HG02759 (cell line): ENCODE results near the gene CARD10.

Source experiments
- ATAC-seq: cut with Tn5 transposase; IDR thresholded peaks from one replicate; pipeline ENCODE4 v1.9.1; 2021; ENCODE audit warnings: mild to moderate bottlenecking, moderate library complexity; ENCODE audit not compliant: unreplicated experiment

Gene CARD10

DNA sequence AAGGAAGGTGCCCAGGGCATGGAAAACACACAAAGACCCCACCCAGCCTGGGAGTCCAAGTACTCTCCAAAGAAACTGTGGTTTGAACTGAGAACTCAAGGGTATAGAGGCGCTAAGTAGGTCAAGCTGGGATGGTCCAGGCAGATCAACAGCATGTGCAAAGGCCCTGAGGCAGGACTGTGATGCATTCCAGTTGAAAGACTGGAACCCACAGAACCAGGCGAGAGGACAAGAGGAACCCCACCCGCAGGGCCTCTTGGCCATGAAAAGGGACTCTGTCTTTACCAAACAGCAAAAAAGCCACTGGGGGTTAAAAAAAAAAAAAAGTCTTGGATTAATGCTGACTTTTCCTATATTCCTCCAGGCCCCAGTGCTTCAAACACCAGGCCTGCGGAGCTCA, 14.3 kb downstream of the CARD10 start:
- ATAC-seq, result no peak

DNA sequence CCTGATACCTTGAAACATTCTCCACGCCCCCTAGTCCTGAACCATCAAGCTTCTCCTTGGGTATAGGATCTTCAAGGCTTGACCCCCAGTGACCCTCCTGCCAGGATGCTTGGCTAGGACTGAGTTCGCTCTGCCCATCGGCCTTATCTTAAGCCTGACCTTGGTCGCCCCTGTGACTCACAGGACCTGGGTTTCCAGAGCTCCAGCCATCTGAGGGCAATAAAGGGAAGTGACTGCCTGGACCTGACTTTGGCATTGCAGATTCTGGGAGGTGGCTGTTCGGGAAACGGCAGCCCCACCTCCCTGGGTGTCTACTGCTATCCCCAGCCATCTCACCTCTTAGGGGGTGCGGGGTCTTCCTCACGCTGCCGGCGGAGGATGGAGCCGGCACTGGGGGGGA, 15.4 kb downstream of the CARD10 start:
- no peak for ATAC-seq

DNA sequence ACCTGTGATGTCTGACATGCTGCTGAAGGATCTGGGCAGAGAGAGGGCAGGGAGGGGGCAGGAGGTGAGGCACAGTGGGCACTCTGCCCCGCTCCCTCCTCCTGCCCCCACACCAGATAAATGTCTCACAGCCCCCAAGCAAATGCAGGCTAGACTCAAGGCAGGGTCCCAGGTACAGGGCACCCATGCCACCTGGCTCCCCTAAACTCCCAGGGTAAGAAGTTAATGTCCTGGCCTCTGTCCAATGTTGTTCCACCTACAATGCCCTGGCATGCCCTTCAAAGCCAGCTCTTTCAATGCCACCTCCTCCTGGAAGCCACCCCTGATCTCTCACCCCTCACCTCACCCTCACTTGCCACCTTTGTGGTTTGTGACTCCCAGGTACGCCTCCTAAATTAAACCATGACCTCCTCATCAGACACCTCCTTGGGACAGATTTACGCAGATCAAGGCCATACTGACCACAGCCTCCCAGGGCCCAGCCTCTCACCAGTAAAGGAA, 16.0 kb downstream of the CARD10 start:
- no peak for ATAC-seq

DNA sequence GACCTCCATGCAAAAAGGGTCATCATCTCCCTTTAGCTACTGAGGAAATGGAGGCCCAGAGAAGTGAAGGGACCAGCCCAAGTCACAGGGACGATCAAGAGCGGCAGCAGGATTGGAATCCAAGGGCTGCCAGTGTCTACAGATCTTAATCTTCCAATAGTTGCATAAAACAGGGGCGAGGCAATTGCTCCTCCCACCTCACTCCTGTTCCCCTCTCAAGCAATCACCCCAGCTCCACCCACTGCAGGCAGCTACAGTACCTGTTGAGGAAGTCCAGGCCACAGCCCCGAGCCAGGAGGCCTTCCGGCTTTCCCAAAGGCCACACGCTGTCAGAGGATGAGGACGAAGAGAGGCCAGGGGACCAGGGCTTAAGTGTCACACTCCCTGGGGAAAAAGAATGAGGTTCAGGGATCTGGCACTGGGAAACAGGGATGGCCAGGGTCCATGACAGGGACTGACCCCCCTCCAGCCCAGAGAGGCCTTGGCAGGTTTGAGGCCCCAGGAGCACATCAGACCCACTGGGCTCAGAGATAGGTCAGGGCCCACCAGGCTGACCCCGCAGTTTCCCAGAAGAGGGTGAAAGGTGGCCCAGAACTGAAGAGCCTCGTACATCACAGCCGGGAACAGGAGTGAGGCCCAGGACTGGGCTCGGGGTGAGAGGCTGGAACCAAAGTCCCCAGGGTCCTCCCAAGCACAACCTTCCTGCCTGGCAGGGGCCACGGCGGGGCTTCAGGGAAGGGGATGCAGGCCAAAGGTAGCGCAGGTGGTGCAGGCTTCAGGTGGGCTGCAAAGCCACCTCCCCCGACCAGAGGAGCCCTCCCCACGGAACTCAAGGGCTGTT, 16.7 kb downstream of the CARD10 start:
- no peak for ATAC-seq

DNA sequence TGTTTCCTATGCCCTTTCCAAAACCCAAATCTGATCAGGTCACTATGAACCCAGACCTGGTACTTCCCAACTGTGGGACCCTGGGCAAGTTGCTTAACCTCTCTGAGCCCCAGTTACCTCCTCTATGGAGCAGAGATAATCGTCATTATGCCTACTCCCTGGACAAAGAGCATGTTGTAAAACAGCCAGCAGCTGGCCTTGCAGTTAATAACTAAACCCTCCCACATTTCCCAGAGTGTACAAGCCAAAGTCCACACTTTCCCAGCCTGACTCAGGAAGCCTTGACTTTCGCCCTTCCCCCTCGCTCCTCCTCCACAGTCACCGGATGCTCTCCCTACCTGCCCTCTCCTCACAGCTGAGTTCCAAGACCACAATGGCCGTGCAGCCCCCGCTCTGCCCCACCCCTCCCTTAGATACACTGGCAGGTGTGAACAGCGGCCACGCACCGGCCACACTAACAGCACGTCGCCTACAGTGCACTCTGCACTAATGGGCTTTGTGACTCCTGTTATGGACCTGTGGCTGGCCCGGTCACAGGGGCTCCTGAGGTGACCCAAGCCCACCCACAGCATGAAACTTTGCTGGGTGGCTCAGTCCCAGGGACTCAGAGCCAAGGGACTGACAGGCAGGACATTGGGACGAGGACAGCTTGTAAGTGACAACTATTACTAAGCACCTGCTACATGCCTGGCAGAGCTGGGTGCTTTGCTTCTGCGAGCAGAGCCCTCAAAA, 17.4 kb downstream of the CARD10 start:
- no peak for ATAC-seq

DNA sequence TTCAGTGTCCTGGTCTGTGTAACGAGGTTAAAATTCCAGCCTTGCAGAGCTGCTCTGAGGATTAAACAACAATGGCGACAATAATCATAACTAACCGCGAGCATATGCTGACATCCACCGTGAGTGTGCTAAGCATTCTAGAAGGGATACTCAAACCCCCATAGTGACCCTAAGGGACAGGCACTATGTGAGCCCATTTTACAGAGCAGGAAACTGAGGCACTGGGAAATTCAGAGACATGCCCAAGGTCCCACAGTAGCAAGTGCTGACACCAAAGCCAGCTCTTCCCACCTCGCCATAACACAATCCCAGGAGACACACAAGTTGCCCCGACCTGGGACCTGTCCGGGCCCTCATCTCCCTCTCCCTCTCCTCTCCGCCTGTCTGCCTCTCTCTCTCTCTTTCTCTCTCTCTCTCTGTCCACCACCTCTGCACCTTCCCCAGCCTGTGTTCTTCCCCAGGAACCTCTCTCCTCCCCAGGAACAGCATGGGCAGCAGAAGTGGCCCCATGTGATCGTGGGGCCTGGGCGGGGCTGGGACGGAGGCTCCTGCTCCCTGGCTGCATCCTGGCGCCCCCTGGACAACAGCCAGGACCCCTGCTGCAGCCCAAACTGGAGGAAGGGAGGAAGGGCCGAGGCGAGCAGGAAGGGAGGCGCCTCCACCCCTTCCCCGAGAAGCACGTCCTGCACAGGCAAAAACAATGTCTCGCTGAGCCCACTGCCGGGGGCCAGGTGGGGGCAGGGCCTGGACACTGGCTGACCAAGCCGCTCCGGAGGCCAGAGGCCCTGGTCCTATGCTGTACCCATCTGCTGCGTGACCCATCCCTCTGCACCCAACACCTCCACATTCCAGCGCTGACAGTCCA, 18.2 kb downstream of the CARD10 start:
- no peak for ATAC-seq

DNA sequence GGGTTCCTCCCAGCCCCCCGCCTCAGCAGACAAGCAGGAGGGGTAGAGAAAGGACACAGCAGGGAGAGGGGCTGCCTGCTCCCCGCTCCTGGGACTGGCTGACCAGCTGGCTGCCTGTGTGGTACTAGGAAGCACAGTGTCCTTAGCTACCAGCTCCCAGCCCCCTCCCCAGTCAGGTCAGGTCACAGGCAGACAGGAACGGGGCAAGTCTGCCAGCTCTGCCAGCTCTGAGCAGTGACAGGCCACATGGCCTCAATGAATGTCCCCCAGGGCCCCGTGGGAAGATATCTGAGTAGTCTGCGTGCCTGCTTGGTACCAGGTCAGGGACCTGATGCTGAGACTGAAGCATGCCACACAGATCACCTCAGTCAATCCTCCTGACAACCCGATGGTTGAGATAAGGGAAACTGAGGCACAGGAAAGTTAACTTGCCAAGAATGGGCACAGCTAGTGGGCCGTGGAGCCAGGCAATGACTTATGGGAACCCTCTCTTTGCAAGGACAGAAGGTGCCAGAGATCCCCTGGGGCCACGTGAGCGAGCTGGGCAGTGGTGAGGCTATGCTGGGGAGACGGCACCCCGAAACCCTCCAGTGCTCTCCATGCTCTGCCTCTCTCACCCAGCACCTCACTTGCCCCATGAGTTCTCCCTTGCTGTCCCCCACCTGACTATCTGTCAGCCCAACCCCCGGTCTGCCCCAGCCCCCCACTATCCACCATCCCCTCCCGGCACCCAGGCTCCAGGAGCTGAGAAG, 19.2 kb downstream of the CARD10 start:
- no peak for ATAC-seq

DNA sequence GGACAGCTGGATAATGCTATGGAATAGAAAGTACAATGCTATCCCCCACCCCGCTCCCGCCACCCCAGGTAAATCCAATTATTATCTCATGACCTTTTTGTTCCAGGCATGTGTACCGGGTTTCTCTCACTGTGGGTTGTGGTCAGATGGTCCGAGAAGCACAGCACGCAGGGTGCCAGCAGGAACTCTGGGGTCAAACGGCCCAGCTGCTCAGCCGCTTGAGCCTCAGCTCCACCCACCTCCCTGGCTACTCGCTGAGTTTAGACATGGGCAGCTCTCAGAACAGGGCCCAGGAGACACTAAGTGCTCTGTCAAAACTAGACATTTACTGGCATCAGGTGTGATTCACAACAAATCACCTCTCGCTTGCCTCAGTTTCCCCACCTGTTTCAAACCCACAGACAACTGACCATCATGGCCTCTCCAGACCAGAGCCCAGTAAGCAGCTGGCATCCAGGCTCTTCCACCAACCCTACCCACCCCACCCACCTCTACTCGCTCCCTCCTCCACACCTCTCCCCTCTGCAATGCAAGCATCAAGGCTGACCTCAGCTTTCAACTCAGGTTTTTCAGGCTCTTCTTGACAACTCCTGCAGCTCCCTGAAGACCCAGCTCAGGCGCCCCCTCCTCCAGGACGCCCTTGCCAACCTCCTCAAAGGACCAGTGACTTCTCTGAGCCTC, 20.0 kb downstream of the CARD10 start:
- ATAC-seq, result no peak

DNA sequence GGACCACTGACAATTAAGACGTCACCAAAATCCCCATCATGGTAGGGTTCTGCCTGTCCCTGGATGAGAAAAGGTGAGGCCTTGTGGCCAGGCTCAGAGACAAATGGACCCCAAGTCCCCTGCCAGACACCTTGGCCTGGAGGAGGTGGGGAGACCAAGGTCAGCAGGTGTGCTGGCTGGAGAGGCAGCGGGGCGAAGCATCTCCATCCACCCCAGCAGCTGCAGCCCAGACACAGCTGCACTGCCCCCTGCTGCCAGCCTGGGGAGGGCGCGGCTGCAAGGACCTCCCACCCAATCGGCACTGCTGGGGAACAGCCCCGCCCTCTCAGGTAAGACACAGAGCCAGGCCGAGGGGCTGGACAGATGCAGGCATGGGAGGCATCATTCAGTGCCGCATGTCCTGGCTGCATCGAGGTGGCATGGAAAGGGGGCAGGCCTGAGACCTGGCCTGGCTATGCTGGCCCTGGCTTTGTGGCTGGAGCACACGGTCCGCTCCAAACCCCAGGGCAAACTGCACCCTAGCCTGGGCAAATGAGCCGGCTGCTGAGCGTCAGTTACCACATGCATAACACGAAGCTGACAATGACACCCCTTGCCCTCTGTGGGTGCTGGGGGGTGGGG, 20.8 kb downstream of the CARD10 start:
- ATAC-seq, result no peak

DNA sequence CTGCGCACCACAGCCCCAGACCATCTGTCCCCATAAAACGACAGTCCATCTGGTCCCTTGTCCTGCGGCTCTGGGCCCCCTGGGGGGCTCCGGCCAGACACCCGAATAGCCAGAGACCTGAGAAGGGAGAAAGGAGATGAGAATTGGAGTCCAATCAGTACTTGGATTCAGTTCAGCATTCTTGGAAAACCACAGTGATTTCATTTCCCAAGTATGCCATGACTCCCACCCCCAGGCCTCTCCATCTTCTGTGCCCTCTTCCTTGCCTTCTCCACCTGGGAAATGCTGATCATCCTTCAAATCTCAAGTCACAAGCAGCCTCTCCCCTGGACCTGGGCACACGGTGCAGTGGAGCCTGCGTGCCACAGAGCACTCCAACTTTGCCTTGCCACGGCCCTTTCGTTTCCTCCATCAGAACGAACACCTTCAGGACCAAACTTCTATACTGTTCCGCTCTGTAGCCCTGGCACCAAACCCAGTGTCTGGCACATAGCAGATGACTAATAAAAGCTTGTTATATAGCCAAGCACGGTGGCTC, 22.1 kb downstream of the CARD10 start:
- ATAC-seq, result no peak

DNA sequence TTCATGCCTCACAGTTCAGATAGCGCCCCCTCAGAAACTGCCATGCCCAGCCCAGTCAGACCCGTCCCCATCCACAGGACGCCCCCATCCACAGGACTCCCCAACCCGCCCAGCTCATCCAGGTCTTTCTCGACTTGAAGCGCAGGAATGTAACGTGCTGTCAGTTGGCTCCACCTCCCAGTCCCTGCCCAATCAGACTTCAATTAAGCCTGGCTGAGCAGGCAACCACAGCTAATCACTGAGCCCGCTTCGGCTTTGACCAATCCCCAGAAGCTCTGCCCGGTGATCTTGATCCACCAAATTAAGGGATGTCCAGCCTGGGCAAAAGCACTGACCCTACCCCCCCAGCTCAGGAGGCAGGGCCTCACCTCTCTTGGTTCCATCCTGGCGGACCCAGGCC, 22.6 kb downstream of the CARD10 start:
- no peak for ATAC-seq

DNA sequence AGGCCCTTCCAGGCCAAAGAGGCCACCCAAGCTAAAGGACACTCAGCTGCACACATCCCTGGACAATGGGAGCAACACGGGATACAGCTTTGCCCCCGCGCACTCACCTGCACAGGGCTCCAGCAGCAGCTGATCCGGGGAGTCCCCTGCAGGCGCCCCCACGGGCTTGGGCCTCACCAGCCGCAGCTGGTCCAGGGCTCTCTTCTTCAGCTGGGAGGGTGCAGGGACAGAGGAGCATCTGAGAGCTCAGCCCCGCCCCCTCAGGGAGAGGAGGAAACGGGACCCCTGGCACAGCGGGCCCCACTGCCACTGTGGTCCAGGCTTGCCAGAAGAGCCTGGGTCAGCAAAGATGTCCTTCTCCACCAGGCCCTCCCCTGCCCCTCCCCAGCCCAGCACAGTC, 25.2 kb downstream of the CARD10 start:
- ATAC-seq, result no peak

DNA sequence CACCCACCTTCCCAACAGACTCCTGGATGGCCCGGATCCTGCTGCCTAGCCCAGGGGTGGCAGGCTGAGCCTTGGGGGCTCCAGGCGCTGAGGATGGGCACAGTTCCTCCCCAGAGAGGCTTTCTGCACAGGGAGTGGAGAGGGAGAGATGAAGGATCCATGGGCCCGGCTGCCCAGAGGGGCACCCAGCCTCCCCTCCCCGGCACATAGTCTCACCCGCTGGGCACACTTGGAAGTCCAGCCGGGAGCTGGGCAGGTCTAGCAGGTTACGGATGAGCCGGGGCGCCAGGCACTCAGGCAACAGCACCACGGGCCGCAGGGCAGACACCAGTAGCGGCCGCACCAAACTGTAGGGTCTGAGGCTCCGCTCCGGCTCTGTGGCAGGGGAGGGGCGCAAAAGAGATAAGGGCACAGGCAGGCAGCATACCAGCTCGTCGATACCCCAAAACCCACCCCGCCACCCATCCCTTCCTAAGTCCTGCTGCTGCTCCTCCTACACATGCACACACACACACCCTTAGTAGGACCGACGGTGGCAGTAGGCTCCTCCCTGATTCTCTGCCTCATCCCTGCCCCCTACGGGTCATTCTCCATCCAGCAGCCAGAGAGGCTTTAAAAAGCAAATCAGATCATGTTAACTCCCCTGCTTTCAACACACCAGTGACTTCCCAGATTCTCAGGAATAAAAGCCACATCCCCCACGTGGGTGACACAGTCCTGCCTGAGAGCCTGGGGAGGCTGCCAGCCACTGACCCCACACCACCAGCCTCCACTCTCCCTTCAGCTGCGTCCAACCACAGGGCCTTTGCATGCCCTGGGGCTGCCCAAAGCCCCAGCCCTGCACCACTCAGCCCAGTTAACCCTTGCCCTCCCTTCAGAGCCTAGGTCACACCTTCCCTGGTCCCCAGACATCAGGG, 26.5 kb downstream of the CARD10 start:
- ATAC-seq, result no peak

DNA sequence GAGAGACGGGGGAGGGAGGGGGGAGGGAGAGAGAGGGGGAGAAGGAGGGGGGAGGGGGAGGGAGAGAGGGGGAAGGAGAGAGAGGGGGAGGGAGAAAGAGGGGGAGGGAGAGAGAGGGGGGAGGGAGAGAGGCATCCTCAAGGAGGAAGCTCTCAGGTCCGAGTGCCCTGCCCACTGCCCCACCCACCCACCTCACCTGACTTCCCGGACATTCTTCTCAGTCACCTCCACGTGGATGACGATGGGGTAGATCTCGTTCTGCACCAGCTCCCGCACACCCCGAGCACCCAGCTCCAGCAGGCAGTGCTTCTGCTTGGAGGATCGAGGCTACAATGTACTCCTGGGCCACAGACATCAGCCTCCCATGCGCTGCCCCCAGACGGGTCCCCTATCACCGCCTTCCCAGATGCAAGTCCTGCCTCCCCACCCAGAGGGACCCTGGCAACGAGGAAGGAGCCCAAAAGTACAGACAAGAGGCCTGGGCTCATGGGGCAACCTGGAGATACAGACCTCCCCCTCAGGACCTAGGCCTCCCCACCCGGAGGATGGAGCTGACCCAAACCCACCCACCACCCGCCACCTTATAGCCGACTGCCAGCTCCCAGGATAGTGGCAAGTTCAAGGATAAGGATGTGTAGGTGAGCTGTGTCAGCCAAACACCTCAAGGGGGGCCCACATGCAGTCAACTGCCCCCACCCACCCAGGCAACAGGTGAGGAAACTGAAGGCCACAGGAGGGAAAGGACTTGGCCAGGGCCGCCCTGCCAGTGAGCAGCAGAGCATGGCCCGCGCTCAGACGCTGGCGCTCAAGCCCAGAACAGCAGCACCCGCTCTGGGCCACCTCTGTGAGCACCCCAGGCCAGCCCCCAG, 27.4 kb downstream of the CARD10 start:
- no peak for ATAC-seq

DNA sequence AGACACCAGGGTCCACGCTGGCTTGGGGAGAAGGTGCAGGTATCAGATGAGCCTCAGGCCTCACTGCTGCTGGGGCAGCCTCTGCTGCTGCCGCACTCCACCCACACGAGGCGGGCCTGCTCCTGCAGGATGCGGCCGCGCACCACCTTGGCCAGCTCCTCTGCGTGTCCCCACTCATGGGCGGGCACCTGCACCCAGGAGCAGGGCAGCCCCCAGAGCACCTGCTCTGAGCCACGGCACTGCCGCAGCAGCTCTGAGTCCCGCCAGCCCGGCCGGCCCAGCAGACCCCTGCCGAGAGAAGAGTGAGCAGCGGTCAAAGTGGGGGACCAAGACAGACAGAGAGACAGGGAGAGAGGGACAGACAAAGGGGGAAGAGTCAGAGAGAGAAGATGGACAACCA, 28.1 kb downstream of the CARD10 start:
- ATAC-seq, result no peak

DNA sequence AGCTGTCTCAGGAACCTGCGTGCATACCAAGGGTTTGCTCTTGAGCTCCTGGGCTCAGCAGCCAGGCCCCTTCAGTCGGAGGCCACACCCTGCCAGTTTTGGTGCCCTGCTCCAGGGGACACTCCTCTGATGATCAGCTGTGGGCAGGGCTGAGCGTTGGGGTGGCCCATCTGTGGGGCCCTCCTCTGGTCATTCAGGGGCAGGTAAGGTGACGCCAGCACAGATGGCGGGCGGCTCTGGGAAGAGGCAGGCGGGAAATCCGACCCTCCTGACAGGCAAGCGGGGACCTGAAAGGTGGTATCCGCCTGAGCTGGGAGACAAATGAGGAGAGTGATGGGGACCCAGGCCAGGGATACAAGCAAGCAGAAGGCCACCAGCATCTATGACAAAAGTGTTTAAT, 29.2 kb downstream of the CARD10 start:
- no peak for ATAC-seq
